ENCODE measurements around the gene PITPNC1. TPM values are rescaled to one million over a fixed set of nuclear protein-coding genes. Genes with fewer than 3 reads are reported as not detected.
A peak's percentile ranks its signal among the peaks of the same experiment; 100 is the strongest.

PITPNC1 gene
- total RNA-seq, 1 donor from 2014 or later, result 25.4 TPM

DNA sequence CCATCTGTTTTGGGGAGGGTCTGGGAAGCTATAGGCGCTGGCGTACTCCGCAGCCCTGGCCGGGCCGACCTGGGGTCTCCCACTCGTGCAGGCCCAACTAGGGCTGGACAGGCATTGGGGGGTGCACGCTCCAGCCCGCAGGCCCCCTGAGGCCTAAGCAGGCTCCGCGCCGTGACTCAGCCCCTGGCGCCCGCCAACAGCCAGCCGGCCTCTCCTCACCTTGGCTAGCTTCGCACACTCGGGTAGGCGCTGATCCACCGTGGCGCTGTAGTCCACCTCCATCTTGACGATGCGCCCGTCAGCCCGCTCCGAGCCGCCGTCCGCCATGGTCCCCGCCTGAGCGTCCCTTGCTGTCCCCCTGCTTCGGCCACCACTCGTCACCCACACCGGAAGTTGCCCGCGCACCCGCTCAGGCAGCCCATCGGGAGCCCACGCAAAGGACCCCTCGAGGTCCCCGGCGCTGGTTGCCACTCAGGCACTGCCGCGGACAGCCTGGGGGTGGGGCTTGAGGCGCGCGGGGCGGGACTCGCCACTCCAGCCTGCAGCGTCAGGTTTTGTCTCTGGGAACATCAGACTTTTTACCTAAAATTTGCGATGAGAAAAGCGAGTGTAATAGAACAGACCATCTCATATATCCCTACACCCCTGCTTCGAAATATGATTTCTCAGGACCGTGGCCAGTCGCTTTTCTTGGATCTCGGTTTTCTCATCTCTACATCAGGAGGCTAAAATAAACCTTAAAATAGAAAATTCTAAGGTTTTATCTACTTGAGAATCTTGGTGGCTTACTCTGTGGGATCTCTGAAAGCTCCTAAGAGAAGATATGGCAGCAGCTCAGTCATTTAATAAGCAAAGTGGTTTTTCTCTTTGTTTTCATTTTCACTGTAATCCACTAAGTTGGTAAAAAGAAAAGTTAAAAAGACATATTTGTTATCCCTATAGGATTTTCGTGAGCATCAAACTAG, 10.6 kb upstream of the PITPNC1 start, which contains the start of gene PSMD12:
TSS of gene PSMD12 (minus strand) at position 385 of the 965 bp plus-strand sequence. CDS start at position 327, 58 bp downstream.
- Histone ChIP-seq H3K27me3 (no peaks in the 10 kb centered on the region), H3K36me3 (peaks cover 12% of the 10 kb centered on the region), H3K4me1 (peaks cover 28% of the 10 kb centered on the region), H3K4me3 (peak within 1 kb of the TSS; percentile 94), H3K9me3 (no peaks in the 10 kb centered on the region), H3K27ac (peak within 1 kb of the TSS; percentile 98)
- intact Hi-C loops (cut with DNase I), result no loop called here
- ATAC-seq, result peak; percentile 100
- TF ChIP-seq, protein P1, sequence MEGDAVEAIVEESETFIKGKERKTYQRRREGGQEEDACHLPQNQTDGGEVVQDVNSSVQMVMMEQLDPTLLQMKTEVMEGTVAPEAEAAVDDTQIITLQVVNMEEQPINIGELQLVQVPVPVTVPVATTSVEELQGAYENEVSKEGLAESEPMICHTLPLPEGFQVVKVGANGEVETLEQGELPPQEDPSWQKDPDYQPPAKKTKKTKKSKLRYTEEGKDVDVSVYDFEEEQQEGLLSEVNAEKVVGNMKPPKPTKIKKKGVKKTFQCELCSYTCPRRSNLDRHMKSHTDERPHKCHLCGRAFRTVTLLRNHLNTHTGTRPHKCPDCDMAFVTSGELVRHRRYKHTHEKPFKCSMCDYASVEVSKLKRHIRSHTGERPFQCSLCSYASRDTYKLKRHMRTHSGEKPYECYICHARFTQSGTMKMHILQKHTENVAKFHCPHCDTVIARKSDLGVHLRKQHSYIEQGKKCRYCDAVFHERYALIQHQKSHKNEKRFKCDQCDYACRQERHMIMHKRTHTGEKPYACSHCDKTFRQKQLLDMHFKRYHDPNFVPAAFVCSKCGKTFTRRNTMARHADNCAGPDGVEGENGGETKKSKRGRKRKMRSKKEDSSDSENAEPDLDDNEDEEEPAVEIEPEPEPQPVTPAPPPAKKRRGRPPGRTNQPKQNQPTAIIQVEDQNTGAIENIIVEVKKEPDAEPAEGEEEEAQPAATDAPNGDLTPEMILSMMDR (IDR thresholded peaks at IDR 0.05), result no peak
- DNase-seq, result peak; percentile 97

DNA sequence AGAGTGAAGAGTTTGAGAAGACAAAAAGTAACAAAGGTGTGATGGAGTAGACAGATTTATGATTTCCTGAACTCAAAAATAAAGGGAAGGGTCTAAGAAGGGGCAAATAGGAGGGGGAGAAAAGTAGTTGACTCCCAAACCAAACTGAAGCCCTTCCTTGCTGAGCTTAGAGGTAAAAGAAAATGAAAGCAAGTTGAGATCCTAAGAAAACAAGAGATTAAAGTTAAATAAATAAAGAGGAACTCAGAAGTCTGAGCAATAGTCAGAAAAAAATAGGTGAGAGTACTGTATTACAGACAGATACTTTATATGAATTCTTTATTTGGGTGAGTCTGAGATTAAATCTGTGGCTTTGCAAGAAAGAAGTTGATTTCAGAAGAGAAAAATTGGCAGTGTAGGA, 7.4 kb upstream of the PITPNC1 start:
- intact Hi-C loops (cut with DNase I), result loop anchor here (10.0 kb wide), 1 partner anchor 325 kb away; no protein-coding TSS in a partner anchor
- no peak overlapping the region for H3K4me3 ChIP-seq
- no peaks in the 10 kb centered on the region for H3K9me3 ChIP-seq
- DNase-seq, result no peak
- H3K4me1 ChIP-seq, result peaks cover 7% of the 10 kb centered on the region
- TF ChIP-seq, protein P1 (IDR thresholded peaks at IDR 0.05), result no peak
- H3K36me3 ChIP-seq, result no peaks in the 10 kb centered on the region
- ATAC-seq, result no peak
- no peaks in the 10 kb centered on the region for H3K27me3 ChIP-seq
- H3K27ac ChIP-seq, result no peak overlapping the region

GRCh38 chr17:67372751-67373150, 4.3 kb upstream of the PITPNC1 start:
- TF ChIP-seq, protein P1 (IDR thresholded peaks at IDR 0.05), result no peak
- H3K9me3 ChIP-seq, result no peaks in the 10 kb centered on the region
- no peaks in the 10 kb centered on the region for H3K27me3 ChIP-seq
- peaks cover 11% of the 10 kb centered on the region for H3K4me1 ChIP-seq
- intact Hi-C loops (cut with DNase I), result loop anchor here (10.0 kb wide), 1 partner anchor 322 kb away; no protein-coding TSS in a partner anchor
- no peaks in the 10 kb centered on the region for H3K36me3 ChIP-seq
- no peak overlapping the region for H3K27ac ChIP-seq
- no peak overlapping the region for H3K4me3 ChIP-seq
- ATAC-seq, result no peak
- DNase-seq, result no peak

- no peaks in the 10 kb centered on the region for H3K36me3 ChIP-seq
- no peak overlapping the region for H3K4me3 ChIP-seq
- H3K4me1 ChIP-seq, result peaks cover 13% of the 10 kb centered on the region
- ATAC-seq, result peak; percentile 60
- H3K27ac ChIP-seq, result no peak overlapping the region
- intact Hi-C loops (cut with DNase I), result loop anchor here (10.0 kb wide), 1 partner anchor 320 kb away; no protein-coding TSS in a partner anchor
- TF ChIP-seq, protein P1 (IDR thresholded peaks at IDR 0.05), result peak; percentile 86
- no peaks in the 10 kb centered on the region for H3K27me3 ChIP-seq
- peak; percentile 93 for DNase-seq
- H3K9me3 ChIP-seq, result no peaks in the 10 kb centered on the region
Measured at GRCh38 chr17:67374329-67375053, 2.6 kb upstream of the PITPNC1 start.

DNA sequence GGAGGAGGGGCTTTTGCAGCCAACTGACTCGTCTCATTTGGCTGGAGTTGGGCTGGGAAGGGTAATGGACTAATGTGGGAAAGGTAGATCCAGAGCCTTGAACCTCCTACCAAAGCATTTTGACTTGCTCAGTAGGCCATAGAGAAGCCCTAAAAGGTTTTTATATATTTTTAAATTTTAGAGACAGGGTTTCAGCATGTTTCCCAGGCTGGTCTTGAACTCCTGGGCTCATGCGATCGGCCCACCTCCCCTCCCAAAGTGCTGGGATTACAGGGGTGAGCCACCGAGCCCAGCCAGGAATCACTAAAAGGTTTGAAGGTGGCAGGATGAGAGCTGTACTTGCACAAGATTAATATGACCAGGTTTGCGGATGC, 2.0 kb upstream of the PITPNC1 start:
- ATAC-seq, result no peak
- Histone ChIP-seq H3K4me3 (no peak overlapping the region), H3K36me3 (no peaks in the 10 kb centered on the region), H3K9me3 (no peaks in the 10 kb centered on the region), H3K4me1 (peaks cover 17% of the 10 kb centered on the region), H3K27ac (no peak overlapping the region), H3K27me3 (no peaks in the 10 kb centered on the region)
- TF ChIP-seq, protein P1 (IDR thresholded peaks at IDR 0.05), result no peak
- intact Hi-C loops (cut with DNase I), result loop anchor here (10.0 kb wide), 1 partner anchor 320 kb away; no protein-coding TSS in a partner anchor
- DNase-seq, result no peak

Measured in upper lobe of right lung (tissue), 1 donor.